WTC11 (cell line): ENCODE data around the gene RYR3.

Experiments
- CREB1 ChIP-seq: sonication (generic); formaldehyde crosslinking; IDR thresholded peaks from 2 replicates; pipeline ENCODE4 v1.8.0; 2023; ENCODE audit warnings: mild to moderate bottlenecking, missing genetic modification reagents
- CTCF ChIP-seq: fragments of 200-600 bp; IDR thresholded peaks from 2 replicates; pipeline ENCODE4 v1.8.0; 2022; ENCODE audit warnings: antibody characterized with exemption
- FOXP1 ChIP-seq: sonication (generic); formaldehyde crosslinking; IDR thresholded peaks from 2 replicates; pipeline ENCODE4 v1.8.0; 2022; ENCODE audit warnings: missing genetic modification reagents, mild to moderate bottlenecking, moderate library complexity, borderline replicate concordance
- JAZF1 ChIP-seq: fragments of 250-450 bp; sonication (Bioruptor Pico); IDR thresholded peaks from 2 replicates; pipeline ENCODE4 v1.9.0; 2021; ENCODE audit warnings: moderate library complexity, mild to moderate bottlenecking, inconsistent platforms
- MAX ChIP-seq: sonication (generic); formaldehyde crosslinking; IDR thresholded peaks from 2 replicates; pipeline ENCODE4 v1.8.0; 2022; ENCODE audit warnings: mild to moderate bottlenecking, missing genetic modification reagents
- USF2 ChIP-seq: sonication (generic); formaldehyde crosslinking; IDR thresholded peaks from 2 replicates; pipeline ENCODE4 v1.8.1; 2023; ENCODE audit warnings: mild to moderate bottlenecking, missing genetic modification reagents, moderate library complexity
- ZNF138 ChIP-seq: sonication (generic); formaldehyde crosslinking; conservative IDR thresholded peaks from 2 replicates; pipeline ENCODE4 v1.8.1; 2022; ENCODE audit warnings: mild to moderate bottlenecking, moderate library complexity, missing genetic modification reagents

- TF ChIP-seq MAX: no peak
- TF ChIP-seq CTCF: no peak
- TF ChIP-seq JAZF1 (CRISPR knock-in tag): no peak
- no peak for TF ChIP-seq CREB1 (CRISPR knock-in tag)
- TF ChIP-seq ZNF138: no peak
- TF ChIP-seq USF2: no peak
- TF ChIP-seq FOXP1: no peak
Measured at GRCh38 chr15:33396475-33396874, 85.7 kb downstream of the RYR3 start.
